Neural cell (in vitro differentiated cells): ENCODE results near the gene ELMO1.

Experiments used
- EP300 ChIP-seq: fragments of 450-650 bp; conservative IDR thresholded peaks from 2 replicates; pipeline ENCODE4 v1.6.1; 2014; ENCODE audit warnings: antibody characterized with exemption, mild to moderate bottlenecking, moderate library complexity; ENCODE audit not compliant: poor library complexity, severe bottlenecking
- POLR2AphosphoS5 ChIP-seq: IDR thresholded peaks from 2 replicates; pipeline ENCODE4 v1.6.1; 2012
- TF ChIP-seq, protein P1 (sequence below): fragments of 450-650 bp; IDR thresholded peaks from 2 replicates; pipeline ENCODE4 v1.5.1; 2014; ENCODE audit warnings: antibody characterized with exemption, mild to moderate bottlenecking, moderate library complexity; ENCODE audit not compliant: poor library complexity, severe bottlenecking

DNA sequence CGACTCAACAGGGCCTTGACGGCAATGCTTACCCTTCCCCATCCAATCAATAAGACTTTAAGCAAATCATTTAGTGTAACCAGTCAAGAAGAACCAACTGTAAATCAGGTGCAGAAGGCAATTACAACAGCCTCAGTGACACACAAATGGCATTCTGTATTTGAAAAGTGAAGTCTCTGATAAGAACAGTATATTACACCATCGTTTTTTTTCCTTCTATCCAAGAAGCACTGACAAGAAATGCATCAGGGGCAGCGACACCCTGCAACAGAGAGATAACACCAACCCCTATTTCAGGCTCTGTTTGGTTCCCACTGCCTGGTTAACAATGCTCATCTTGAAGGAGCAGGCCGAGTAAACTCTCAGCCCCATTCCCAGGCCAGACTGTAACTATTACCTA lies 520.4 kb downstream of the ELMO1 start:
- TF ChIP-seq EP300 (no peak), POLR2AphosphoS5 (no peak)
- TF ChIP-seq, protein P1, sequence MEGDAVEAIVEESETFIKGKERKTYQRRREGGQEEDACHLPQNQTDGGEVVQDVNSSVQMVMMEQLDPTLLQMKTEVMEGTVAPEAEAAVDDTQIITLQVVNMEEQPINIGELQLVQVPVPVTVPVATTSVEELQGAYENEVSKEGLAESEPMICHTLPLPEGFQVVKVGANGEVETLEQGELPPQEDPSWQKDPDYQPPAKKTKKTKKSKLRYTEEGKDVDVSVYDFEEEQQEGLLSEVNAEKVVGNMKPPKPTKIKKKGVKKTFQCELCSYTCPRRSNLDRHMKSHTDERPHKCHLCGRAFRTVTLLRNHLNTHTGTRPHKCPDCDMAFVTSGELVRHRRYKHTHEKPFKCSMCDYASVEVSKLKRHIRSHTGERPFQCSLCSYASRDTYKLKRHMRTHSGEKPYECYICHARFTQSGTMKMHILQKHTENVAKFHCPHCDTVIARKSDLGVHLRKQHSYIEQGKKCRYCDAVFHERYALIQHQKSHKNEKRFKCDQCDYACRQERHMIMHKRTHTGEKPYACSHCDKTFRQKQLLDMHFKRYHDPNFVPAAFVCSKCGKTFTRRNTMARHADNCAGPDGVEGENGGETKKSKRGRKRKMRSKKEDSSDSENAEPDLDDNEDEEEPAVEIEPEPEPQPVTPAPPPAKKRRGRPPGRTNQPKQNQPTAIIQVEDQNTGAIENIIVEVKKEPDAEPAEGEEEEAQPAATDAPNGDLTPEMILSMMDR = no peak
